HG03460 (cell line): ENCODE results near the gene PHIP.

Experiments used
- ATAC-seq: cut with Tn5 transposase; IDR thresholded peaks from one replicate; pipeline ENCODE4 v1.9.1; 2021; ENCODE audit not compliant: unreplicated experiment

The PHIP gene

DNA sequence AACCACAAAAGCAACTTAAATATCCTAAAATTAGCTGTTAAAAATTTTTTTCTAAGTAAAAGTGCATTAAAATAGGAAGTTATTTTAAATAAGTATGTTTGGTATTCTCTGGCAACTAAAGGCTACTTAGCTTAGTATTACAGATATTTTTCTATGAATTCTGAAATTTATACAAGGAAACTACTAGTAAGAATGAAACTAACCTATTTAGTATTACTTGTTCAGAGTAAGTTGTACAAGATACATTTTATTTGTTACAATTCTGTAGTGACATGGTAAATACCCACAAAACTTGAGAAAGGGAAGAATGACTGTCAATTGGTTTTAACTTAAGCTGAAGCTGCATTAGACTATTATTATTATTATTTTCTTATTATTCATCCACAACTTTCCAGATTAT, 6.5 kb downstream of the PHIP start:
- no peak for ATAC-seq

DNA sequence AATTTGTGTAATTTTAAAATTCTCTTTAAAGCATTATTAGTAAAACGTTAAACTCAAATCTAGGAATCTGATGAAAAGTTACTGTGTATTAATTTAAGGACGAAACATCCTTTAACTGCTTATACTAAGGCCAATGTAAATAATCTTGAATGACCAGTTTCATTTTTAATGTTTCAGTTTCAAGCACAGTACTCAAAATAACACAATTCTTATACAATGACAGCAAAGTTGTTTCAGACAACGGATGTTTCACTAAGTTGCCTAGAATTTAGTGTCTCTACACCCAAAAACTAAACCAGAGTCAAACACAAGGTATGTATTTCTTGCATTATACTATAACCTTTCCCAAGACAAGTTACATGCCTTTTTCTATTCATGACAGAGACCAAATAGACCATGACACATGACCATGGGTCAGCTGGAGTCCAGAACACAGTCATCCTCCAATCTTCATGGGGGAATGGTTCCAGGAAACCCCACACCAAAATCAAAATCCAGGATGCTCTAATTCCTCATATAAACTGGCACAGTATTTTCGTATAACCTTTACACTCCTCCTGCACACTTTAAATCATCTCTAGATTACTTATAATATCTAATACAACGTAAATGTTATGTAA, 7.7 kb downstream of the PHIP start:
- peak; percentile 72 for ATAC-seq

DNA sequence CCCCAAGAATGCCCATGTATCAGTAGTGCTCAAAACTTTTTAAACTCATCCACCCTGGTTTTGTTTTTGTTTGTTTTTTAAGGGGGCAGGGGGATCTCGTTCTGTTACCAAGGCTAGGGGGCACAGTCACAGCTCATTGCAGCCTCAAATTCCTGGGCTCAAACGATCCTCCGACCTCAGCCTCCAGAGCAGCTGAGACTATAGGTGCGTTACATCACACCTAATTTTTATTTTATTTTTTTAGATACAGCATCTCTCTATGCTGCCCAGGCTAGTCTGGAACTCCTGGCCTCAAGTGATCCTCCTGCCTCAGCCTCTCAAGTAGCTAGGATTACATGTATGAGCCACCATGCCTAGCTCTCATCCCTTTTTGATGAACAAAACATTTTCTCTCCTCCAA, 11.2 kb downstream of the PHIP start:
- no peak for ATAC-seq

DNA sequence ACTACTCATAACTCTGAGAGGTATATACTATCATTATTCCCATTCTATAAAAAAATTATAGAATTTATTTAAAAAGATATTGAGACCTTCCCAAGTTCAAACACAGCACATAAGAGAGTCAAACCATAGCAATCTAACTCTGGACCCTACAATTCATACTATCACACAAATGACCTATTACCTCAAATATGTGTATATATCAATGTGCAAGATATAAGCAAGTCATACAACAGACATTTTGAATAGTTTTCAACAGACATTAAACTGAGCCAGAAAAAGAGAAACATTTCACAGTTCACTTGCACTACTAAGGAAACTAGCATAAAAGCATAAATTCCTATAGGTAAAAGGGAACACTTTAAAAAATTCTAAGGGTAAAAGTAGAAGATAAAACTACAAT, 11.7 kb downstream of the PHIP start:
- no peak for ATAC-seq

DNA sequence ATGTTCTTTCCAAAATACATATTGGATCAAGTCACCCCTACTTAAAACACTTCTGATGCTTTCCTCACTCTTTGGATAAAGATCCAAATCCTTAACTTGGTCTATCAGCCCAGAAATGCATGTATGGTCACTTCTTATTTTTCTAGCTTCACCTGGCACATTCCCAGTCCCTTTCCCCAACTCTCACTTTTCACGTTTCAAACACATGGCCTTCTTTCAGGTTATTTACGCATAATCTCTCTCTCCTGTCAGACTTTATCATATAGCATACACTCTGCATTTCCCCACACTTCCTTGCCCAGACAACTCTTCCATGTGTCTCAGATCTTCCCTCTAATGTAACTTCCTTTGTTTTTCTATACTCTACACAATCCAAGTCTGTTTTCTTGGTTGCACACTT, 12.8 kb downstream of the PHIP start:
- ATAC-seq: no peak

DNA sequence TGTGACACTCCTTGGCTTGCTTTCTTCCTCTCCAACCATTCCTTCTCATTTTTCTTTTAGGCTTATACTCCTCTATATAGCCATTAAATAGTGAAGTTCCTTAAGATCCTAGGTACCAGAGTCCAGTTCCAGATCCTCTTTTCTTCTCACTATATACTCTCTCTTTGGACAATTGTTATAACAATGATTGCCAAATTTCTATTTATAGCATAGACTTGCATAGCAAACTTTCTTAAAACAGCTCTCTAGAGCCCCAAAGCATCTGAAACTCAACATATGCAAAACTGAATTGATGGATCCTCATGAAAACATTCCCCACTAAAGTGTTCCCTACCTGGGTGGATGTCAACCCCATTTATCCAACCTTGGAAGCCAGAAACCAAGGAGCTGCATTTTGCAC, 13.4 kb downstream of the PHIP start:
- no peak for ATAC-seq

DNA sequence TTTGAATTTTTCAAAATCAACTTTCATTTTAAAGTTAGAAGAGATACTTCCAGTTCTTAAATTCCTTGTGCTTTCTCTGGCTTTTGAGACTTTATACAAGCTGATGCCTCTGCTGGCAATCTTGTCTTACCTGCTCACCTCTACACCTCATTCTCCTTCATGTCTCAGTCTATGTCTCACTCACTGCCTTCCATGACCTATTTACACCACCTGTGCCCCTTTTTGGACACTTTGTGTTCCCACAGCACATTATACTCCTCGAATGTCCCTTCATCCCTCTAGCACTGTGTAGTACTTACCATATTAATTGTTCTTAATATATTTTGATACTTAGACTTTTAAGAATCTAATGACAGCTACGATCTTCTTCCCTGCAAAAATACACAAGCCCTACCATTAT, 15.3 kb downstream of the PHIP start:
- ATAC-seq: no peak

DNA sequence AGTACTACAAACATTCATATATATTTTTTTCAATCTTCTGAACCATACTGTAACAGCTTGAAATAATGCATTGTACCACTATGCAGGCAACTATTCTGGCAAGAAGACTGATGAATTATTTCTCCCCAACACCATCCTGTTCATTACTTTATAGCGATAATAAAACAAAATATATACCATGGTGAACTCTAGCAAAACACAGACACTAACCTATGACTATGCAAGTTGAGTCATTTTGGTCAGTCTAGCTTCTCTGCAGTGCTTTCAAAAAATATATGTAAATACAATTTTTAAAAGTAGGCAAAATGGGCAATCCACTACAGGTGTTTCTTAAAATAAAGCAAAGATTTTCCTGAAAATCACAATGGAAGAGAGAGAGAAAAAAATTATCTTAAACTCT, 20.3 kb downstream of the PHIP start:
- no peak for ATAC-seq

DNA sequence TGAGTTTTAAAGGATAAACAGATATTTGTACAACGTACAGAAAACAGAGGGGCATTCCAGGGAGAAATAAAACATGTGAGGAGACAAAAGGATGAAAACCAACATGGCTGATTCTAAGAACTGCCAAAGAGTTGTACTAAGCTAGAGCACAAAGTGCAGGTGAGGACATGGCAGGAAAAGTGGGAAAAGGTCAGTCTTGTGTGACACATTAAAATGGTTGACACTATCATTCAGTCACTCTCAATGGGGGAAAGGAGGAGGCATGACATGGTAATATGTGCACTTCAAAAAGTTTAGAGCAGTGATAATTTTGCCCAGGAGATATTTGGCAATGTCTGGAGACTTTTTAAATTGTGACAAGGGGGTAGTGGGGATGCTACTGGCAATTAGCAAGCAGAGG, 21.8 kb downstream of the PHIP start:
- ATAC-seq: no peak

DNA sequence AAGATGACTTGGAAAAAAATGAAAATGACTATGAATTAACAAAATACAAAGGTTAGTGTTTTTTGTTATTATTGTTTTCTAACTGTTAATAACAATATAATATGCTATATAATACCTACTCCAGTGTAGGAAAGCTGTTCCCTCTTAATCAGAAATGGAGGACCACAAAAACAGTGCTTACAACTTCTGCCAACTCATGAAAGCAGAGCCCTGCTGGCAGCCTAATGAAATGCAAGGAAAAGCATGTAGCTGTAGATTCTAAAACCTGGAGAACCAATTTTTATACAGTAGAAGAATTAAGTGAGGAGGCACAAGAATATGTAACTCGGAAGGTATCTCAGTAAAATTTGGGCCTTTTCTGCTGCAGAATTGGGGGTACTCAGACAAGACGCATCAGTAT, 29.4 kb downstream of the PHIP start:
- no peak for ATAC-seq

DNA sequence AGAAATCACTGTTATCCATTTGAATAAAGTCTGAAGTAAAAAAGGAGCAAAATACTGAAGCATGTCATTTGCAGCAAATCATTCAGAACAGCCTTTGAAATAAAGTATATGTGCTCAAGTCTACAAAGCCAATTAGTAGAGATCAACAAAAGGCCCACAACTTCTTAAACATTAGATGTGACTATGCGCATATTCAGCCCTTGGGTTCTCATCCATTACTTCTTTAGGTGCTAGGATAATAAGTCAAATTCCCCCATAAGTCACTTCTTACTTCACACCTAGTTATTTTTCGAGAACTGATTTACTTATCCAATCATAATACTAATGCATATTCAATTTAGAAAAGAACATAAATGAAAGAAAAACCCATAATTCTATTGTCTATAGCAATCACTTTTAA, 31.0 kb downstream of the PHIP start:
- no peak for ATAC-seq

DNA sequence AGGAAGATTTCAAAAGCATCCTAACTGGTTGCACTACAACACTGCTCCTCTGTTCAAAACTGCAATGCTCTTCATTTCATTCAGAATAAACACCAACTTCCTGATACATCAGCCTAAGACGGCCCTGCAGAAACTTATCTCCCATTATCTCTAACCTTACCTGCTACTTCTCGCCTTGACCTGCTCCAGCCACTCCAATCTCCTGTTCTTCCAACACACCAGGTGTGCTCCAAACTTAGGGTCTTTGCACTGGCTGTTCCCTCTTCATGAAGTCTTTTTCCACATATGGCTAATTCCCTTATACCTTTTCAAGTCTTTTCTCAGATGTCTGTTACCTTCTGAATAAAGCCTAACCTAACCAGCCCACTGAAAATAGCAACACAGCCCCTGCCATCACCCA, 32.1 kb downstream of the PHIP start:
- ATAC-seq: no peak

DNA sequence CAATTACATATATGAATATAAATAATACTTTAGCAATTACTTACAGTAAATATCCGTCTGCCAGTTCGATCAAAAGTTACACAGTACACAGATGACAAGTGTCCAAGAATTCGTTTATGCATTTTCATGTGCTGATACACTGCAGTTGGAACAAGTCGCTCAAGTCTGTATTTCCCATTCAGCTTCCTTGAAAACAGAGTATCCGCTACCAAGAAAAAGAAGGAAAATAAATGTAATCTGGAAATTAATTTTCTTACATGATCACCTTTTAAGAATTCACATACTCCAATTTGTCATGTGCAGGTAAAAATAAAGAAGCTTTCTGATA, 35.3 kb downstream of the PHIP start:
- no peak for ATAC-seq

DNA sequence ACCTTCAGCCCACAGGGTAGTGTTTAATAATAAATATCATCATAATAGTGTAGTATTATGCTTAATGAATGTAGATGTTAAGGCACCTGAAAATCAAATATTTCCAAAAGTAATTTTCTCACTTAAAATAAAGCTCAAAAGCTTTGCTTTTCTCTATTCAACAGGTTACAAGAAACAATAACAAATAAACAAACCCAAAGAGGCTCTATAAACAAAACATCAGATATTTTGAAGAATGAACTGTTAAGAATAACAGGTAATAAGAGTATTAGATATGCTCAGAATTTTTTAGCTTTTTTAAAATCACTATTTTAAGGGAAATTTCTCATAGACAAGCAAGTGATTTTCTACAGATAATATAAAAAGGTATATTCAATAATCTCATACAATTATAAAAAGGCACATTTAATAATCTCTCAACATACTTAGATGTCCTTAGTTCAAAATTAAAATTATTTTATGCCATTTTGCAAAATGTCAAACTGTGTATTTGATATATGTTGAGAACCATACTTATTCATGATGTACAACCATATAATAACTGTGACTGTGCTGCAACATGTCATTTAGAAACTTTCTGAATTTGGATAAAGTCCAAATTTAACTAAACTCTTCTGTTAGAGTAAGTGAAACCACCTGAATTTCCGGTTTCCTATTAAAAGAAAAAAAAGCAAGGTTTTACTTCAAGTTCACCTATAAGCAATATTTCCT, 35.8 kb downstream of the PHIP start:
- peak; percentile 79 for ATAC-seq

DNA sequence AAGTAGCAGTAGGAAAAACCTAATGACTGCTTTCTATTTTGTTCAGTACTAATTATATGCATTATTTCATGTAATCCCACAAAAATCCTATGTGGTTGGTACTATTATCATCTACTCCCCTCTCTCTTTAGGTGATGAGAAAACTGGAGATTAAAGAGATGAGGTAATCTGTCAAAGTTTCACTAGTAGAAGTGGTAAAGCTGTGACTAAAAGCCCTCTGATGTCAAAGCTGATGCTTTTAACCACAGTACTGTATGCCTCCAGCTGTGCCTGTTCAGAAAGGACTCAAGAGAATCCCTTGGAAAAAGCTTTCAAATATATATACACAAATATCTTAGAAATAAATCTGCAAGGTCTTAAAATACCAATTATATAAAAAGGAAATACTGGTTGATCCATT, 38.0 kb downstream of the PHIP start:
- peak; percentile 70 for ATAC-seq

DNA sequence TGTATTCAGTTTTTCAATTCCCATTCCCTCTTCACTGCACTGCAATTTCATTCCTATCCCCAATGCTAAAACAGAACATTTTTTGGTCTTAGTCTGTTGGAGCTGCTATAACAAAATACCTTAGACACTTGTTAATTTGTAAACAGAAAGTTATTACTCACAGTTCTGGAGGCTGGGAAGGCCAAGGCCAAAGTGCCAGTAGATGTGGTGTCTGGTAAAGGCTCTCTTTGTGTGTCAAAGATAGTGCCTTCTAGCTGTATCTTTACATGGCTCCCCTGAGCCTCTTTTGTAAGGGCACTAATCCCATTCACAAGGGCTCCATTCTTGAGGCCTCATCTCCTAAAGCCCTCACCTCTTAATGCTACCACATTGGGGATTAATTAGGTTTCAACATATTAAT, 40.0 kb downstream of the PHIP start:
- no peak for ATAC-seq

DNA sequence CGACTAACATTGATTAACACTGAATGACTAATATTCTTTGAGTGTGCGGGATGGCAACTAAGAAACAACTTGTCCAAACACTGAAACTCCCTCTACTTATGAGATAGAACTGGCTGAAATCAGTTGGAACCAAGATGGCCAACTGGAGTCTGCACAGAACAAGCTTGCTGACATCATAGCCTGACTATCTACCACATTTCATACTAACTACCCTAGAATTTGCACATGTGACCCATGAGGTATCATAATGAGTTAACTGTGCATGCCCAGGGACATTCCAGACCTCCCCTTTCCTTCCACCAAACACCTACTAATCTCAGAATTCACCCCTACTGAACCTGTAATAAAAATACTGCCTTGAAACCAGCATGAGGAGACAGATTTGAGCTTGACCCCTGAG, 43.2 kb downstream of the PHIP start:
- no peak for ATAC-seq

DNA sequence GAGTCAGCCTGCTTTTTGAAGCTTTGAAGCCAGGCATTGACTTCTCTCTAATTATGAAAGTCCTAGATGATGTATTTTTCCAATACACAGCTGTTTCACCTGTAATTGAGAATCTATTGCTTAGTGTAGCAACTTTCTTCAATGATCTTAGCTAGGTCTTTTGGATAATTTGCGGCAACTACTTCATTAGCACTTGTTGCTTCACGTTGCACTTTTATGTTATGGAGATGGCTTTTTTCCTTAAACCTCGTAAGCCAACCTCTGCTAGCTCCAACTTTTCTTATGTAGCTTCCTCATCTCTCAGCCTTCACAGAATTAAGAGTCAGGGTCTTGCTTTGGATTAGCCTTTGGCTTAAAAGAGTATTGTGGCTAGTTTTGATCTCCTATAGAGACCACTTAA, 44.8 kb downstream of the PHIP start:
- no peak for ATAC-seq

DNA sequence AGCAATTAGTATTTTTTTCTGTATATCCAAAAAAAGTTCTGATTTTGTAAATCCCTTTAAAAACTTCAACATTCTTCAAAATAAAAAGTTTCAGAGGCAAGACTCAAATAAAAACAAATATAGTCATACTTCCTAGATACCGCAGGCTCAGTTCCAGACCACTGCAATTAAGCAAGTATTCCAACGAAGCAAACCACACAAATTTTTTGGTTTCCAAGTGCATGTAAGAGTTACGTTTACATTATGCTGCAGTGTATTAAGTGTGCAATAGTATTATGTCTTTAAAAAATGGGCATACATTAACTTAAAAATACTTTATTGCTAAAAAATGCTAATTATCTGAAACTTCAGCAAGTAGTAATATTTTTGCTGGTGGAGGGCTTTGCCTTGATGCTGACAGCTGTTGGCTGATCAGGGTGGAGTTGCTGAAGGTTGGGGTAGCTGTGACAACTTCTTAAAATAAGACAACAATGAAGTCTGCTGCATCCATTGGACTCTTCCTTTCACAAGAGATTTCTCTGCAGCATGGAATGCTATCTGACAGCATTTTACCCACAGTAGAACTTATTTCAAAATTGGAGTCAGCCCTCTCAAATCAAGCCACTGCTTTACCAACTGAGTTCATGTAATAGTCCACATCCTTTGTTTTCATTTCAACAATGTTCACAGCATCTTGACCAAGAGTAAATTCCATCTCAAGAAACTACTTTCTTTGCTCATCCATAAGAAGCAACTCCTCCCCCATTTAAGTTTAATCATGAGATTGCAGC, 46.0 kb downstream of the PHIP start:
- ATAC-seq: no peak

DNA sequence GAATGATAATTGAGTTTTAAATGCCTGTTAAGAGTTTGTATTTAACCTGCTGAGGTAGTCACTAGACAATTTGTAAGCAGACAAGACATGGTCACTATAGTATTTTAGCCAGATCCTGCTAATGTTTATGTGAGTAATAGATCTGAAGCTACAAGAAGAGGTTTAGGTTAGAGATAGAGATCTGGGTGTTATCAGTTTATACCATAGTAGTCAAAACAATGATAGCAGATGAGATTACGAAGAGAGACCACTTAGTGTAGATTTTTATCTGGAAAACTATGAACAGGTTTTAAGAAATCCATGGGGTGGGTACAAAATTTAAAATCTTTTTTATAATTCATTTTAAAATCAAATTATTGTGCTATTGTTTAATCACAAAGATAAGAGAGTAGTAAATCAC, 47.5 kb downstream of the PHIP start:
- no peak for ATAC-seq

DNA sequence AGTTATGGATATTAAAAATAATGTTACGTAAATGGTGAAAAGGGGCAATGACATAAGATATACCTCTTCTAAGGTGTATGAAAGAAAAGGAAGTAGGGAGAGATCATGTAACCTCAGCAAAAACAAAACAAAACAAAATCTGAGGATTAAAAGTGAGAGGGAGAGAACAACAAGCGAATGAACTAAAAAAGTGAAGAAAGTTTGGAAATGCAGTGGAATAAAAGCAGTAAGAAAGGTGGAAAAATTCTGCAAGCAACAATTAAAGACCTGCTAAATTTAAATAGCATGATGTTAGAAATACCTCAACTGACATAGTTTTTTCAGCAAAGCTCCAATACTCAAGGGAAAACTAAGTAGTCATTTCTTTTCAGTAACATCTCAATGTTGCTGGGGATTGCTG, 48.0 kb downstream of the PHIP start:
- ATAC-seq: no peak

DNA sequence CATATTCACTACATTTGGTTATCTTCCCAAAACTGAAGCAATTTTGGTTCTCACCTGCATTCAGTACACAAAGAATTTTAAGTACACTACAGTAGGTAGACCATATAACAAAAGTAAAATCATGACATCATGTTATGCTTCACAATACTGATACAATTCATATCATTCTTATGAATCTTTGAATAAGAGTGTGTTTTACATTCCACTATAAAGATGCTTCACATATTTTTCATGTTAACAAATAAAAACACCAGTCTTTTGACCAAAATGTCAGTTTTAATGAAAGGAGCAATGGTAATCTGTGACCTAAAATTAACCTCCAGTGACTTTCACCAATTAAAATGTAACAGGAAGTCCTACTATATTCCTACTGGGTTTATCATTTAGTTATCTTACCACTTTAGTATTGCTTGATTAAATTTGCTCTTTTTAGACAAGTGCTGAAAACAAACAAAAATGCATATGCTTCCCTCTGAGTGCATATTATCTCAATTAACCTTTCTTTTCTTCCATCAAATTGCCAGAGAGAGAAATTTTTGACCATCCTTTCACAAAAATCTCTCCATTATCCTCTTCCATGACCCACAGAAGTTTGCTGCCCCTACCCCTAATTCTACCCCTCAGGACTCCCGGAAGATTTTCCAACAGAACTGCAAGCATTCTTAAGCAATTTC, 49.3 kb downstream of the PHIP start:
- ATAC-seq: no peak
